HUES48 (cell line): Measurements from ENCODE around the gene SPDYE4.

Experiments used
- H3K27ac ChIP-seq: one replicate; pipeline ENCODE4 v1.7.0; 2013; ENCODE audit warnings: low read depth, low read length, inconsistent platforms
- H3K27me3 ChIP-seq: 2 replicates; pipeline ENCODE4 v1.6.1; 2013; ENCODE audit warnings: mild to moderate bottlenecking, low read length; ENCODE audit not compliant: control insufficient read depth, insufficient read depth
- H3K36me3 ChIP-seq: 2 replicates; pipeline ENCODE4 v1.6.1; 2013; ENCODE audit warnings: low read length; ENCODE audit not compliant: control insufficient read depth, insufficient read depth
- H3K4me1 ChIP-seq: 2 replicates; pipeline ENCODE4 v1.6.1; 2013; ENCODE audit warnings: mild to moderate bottlenecking, low read length; ENCODE audit not compliant: control insufficient read depth, insufficient read depth
- H3K4me3 ChIP-seq: 2 replicates; pipeline ENCODE4 v1.5.1; 2013; ENCODE audit warnings: mild to moderate bottlenecking, low read depth, low read length
- H3K9ac ChIP-seq: 2 replicates; pipeline ENCODE4 v1.6.1; 2013; ENCODE audit warnings: mild to moderate bottlenecking, low read depth, low read length, moderate library complexity
- H3K9me3 ChIP-seq: 2 replicates; pipeline ENCODE4 v1.6.1; 2013; ENCODE audit warnings: low read length; ENCODE audit not compliant: control insufficient read depth, insufficient read depth

SPDYE4 gene

DNA sequence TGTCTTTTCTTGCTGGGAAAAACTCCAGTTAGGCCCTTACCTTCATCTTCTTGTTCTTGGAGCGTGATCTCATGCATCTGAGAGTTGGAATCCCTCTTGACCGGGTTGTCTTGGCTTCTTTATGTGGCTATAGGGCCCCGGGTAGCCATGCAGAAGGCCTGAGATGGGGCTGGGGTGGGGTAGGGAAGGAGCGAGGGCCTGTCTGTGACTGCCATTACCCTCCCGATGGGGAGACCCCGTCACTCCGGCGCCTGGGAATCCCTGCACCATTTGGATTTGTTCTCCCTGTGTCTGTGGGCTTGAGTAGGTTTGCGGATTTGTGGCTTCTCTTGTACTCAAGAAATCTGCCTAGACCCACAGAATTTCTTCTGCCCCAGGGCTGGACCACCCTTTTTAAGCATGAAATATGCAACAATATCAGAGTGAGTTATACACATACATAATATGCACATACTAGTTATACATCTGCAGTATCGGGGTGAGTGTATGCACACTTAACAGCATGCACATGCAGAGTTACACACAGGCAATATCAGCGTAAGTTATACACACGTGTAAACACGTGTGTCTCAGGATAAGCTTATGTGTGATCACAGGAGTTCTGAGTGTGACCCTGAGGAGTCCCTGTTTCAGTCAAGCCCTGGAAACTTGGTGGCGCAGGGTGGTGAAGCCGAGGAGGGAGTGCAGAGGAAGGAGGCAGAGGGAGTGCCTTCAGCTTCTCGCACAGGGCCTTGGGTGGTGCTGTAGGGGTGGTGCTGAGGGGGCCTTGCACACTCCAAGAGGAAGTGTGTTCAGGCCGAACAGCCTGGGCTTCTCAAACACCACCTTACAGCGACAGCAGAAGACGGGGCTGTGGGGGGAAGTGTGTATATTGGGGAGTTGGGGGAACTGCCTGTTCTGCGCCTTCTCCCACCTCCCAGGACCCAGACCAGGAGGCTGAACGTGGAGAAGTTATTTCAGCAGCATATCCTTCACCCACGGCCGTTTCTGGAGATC, 32.2 kb downstream of the SPDYE4 start:
- Histone ChIP-seq H3K9me3 (no peaks in the 10 kb centered on the region), H3K36me3 (no peaks in the 10 kb centered on the region), H3K27me3 (no peaks in the 10 kb centered on the region), H3K4me3 (no peak overlapping the region), H3K27ac (no peak overlapping the region), H3K9ac (no peak overlapping the region), H3K4me1 (no peaks in the 10 kb centered on the region)

DNA sequence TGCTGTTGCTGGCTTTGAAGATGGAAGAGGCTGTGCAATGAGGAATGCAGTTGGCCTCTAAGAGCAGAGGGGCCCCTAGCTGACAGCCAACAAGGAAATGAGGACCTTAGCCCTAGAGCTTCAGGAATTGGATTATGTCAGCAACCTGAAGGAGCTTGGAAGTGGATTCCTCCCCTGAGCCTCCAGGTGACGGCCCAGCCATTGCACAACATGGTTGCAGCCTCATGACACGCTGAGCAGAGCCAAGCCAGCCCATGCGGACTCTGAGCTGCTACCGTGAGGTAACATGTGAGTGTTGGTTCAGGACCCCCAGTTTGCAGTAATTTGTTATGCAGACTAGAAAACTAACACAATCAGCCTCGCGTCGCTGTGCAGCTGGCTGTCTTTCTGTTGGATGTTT, 33.9 kb downstream of the SPDYE4 start:
- H3K27me3 ChIP-seq, result no peaks in the 10 kb centered on the region
- H3K36me3 ChIP-seq, result no peaks in the 10 kb centered on the region
- no peak overlapping the region for H3K27ac ChIP-seq
- H3K9ac ChIP-seq, result no peak overlapping the region
- no peaks in the 10 kb centered on the region for H3K4me1 ChIP-seq
- H3K9me3 ChIP-seq, result no peaks in the 10 kb centered on the region
- no peak overlapping the region for H3K4me3 ChIP-seq

DNA sequence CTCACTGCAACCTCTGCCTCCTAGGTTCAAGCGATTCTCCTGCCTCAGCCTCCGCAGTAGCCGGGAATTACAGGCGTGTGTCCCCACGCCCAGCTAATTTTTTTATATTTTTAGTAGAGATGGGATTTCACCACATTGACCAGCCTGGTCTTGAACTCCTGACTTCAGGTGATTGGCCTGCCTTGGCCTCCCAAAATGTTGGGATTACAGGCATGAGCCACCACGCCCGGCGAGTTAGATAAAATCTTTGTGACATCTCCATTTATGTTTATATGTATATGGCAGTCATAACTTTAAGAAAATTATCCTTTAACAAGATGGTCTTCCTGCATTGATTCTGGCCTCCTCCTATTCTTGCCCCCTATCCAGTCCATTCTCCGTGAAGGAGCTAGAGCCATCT, 37.8 kb downstream of the SPDYE4 start:
- H3K4me1 ChIP-seq, result no peaks in the 10 kb centered on the region
- no peak overlapping the region for H3K4me3 ChIP-seq
- H3K36me3 ChIP-seq, result no peaks in the 10 kb centered on the region
- no peak overlapping the region for H3K9ac ChIP-seq
- no peak overlapping the region for H3K27ac ChIP-seq
- H3K27me3 ChIP-seq, result no peaks in the 10 kb centered on the region
- no peaks in the 10 kb centered on the region for H3K9me3 ChIP-seq

DNA sequence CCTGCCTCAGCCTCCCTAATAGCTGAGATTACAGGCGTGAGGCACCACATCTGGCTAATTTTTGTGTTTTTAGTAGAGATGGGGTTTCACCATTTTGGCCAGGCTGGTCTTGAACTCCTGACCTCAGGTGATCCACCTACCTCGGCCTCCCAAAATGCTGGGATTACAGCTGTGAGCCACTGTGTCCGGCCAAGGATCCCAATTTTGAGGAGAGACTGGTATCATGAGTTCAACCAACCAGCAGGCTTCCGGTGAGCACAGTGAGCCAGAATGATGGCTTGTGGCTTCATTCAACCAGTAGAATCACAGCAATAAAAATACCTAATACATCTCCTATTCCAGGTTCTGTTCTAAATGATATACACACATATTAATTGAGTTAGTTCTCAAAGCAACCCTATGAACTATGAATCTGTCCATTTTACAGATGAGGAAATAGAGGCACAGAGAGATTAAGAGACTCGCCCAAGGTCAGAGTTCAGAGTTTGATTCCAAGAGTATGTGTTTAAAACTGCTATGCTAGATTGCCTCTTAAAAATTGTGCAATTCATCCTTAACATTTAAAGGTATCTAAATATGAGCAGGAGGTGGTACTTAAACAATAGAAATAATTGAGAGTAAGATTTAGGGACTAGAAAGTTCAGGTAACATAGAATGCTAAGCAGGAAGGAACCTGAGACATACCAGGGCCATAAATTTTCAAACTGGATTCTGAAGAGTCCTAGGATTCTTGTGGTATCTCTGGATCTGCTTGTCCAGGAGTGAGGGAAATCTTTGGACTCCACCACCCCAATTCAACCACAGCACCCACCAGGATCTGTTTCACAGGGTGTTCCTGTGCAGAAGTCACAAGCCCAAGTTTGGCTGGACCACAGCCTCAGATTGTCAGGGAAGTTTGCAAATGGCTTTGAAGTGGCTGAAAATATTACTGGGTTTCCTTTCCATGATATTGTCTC, 38.8 kb downstream of the SPDYE4 start:
- no peak overlapping the region for H3K27ac ChIP-seq
- H3K36me3 ChIP-seq, result no peaks in the 10 kb centered on the region
- no peak overlapping the region for H3K9ac ChIP-seq
- no peaks in the 10 kb centered on the region for H3K9me3 ChIP-seq
- no peak overlapping the region for H3K4me3 ChIP-seq
- no peaks in the 10 kb centered on the region for H3K4me1 ChIP-seq
- no peaks in the 10 kb centered on the region for H3K27me3 ChIP-seq

DNA sequence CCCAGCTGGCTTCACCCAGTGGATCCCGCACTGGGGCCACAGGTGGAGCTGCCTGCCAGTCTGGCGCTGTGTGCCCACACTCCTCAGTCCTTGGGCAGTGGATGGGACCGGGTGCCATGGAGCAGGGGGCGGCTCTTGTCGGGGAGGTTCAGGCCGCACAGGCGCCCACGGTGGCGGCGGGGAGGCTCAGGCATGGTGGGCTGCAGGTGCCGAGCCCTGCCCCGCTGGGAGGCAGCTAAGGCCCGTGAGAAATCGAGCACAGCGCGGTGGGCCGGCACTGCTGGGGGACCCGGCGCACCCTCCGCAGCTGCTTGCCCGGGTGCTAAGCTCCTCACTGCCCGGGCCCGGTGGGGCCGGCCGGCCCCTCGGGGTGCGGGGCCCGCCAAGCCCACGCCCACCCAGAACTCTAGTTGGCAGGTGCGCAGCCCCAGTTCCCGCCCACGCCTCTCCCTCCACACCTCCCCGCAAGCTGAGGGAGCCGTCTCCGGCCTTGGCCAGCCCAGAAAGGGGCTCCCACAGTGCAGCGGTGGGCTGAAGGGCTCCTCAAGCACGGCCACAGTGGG, 40.3 kb downstream of the SPDYE4 start:
- Histone ChIP-seq H3K4me3 (no peak overlapping the region), H3K27me3 (no peaks in the 10 kb centered on the region), H3K36me3 (no peaks in the 10 kb centered on the region), H3K9ac (no peak overlapping the region), H3K4me1 (no peaks in the 10 kb centered on the region), H3K27ac (no peak overlapping the region), H3K9me3 (no peaks in the 10 kb centered on the region)

DNA sequence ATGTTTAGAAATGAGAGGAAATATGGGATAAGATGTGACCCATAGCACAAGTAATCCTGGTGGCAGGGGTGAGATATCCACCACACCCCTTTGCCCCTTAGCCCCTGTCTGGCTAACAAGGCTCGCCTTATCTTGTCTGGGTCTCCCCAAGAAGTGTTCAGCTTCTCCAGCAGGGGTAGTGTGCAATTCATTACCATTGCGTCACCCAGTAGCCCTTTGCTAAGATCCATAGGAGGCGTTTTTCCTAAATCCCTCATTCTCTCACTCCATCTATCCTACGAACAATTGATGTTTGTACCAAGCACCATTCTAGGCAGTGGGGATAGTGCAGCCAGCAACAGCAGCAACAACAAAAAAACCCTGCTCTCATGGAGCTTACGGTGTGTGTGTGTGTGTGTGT, 44.5 kb downstream of the SPDYE4 start:
- no peaks in the 10 kb centered on the region for H3K36me3 ChIP-seq
- no peak overlapping the region for H3K9ac ChIP-seq
- H3K27me3 ChIP-seq, result no peaks in the 10 kb centered on the region
- no peaks in the 10 kb centered on the region for H3K9me3 ChIP-seq
- no peak overlapping the region for H3K4me3 ChIP-seq
- H3K4me1 ChIP-seq, result no peaks in the 10 kb centered on the region
- H3K27ac ChIP-seq, result no peak overlapping the region

DNA sequence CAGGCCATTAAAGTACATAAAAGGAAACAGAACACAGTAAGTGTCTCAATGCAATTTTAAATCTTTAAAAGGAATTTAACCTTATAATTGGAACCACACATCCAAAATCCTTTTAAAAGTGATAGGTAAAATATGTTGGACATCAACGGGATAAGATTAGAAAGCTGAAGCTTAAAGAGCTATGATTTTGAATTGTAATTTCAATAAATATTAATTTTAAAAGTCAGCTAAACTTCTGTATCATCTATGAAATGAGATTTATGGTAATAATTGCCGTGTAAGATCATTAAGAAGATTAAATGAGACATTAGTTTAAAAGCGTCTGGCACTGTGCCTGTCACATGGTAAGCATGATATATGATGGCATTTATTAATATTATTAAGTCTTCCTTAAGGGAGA, 45.0 kb downstream of the SPDYE4 start:
- H3K27me3 ChIP-seq, result no peaks in the 10 kb centered on the region
- H3K27ac ChIP-seq, result no peak overlapping the region
- H3K9ac ChIP-seq, result no peak overlapping the region
- no peak overlapping the region for H3K4me3 ChIP-seq
- no peaks in the 10 kb centered on the region for H3K4me1 ChIP-seq
- H3K36me3 ChIP-seq, result no peaks in the 10 kb centered on the region
- H3K9me3 ChIP-seq, result no peaks in the 10 kb centered on the region

DNA sequence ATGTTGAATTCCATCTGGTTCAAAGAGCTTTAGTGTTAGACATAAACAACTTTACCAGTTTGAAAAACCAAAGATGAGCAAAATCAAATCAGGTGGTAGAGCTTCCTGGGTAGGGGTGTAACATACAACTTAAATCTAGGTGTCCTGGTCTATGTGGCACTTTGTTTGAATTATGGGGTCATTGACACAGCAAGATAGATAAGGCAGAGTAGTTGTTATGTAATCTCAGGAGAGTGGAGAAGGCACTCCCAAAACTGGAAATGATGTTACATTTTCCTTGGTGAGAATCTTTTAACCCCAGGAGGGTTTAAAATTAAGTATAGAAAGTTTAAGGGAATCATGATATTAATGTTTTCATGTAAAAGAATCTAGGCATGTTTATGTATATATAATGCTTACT, 45.6 kb downstream of the SPDYE4 start:
- Histone ChIP-seq H3K4me3 (no peak overlapping the region), H3K4me1 (no peaks in the 10 kb centered on the region), H3K27ac (no peak overlapping the region), H3K27me3 (no peaks in the 10 kb centered on the region), H3K9me3 (no peaks in the 10 kb centered on the region), H3K9ac (no peak overlapping the region), H3K36me3 (no peaks in the 10 kb centered on the region)

DNA sequence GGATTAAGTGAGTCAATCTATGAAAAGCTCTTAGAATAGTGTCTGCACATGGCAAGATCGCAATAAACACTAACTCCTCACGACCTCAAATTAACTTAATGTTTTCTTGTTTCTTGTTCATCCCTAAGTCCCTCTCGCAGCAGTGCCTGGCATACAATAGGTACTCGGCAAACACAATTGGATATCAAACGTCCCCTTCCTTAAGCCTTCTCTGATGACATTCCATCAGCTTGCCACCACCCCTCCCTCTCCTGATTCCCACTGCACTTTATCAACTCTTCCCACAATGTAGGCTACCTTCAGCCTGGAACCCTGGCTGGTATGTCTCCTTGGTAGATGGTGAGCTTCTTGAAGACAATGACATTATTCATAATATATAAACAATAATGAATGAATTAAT, 47.1 kb downstream of the SPDYE4 start:
- Histone ChIP-seq H3K27ac (no peak overlapping the region), H3K27me3 (no peaks in the 10 kb centered on the region), H3K9ac (no peak overlapping the region), H3K9me3 (no peaks in the 10 kb centered on the region), H3K36me3 (no peaks in the 10 kb centered on the region), H3K4me1 (no peaks in the 10 kb centered on the region), H3K4me3 (no peak overlapping the region)

DNA sequence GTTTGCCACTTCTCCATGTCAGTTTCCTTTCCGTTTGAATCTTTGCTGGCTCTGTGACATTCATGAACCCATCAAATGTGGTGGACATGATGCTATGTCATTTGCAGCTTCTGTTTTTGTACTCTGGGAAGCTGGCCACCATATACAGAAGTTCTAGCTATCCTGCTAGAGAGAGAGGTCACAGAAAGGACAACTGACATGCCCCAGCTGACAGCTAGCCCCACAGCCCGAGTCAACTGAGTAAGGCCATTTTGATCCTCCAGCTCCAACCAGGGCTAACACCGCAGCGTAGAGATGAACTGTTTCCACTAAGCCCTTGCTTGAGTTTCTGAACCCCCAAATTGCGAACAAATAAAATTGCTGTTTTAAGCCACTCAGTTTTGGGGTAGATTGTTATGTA, 47.5 kb downstream of the SPDYE4 start:
- Histone ChIP-seq H3K4me3 (no peak overlapping the region), H3K27me3 (no peaks in the 10 kb centered on the region), H3K36me3 (no peaks in the 10 kb centered on the region), H3K4me1 (no peaks in the 10 kb centered on the region), H3K27ac (no peak overlapping the region), H3K9ac (no peak overlapping the region), H3K9me3 (no peaks in the 10 kb centered on the region)
